ENCODE measurements around the gene PCBP2.

PCBP2 gene

DNA sequence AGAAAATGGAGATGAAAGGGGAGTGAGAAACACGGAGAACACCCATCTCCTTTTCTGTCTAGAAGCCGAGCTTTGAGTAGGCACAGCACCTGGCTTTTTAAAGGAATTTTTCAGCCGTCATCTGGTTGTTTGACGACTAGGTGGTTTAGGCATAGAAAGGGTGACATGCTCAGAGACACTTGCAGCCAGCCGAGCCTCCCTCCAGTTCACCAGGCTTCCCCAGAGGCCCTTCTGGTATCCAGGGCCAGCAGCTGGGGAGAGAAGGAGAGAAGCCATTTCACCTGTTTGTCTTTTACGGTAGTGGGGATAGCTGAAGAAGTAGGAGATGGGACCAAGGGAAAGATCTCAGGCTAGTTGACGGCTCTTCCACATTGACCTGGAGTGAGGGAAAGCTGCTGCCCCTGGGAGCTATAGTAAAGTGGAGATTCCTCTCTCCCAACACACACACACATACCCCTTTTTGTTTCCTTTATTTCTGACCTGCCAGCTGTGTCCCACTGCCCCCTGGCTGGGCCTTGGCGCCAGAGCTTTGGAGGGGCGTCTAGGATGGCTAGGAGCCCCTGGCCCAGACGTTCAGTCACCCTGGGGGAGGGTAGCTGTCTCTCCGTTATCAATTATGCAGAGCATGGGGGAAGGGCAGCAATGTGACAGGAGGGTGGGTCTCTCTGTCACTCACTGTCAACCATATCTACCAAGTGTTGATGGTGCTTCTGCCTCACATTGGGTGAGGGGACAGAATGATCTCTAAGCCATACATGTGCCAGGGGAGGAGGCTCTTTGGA lies 41.9 kb downstream of the PCBP2 start:
- TF ChIP-seq ZFX (IDR thresholded peaks at IDR 0.05), result no peak
- TF ChIP-seq, protein P1, sequence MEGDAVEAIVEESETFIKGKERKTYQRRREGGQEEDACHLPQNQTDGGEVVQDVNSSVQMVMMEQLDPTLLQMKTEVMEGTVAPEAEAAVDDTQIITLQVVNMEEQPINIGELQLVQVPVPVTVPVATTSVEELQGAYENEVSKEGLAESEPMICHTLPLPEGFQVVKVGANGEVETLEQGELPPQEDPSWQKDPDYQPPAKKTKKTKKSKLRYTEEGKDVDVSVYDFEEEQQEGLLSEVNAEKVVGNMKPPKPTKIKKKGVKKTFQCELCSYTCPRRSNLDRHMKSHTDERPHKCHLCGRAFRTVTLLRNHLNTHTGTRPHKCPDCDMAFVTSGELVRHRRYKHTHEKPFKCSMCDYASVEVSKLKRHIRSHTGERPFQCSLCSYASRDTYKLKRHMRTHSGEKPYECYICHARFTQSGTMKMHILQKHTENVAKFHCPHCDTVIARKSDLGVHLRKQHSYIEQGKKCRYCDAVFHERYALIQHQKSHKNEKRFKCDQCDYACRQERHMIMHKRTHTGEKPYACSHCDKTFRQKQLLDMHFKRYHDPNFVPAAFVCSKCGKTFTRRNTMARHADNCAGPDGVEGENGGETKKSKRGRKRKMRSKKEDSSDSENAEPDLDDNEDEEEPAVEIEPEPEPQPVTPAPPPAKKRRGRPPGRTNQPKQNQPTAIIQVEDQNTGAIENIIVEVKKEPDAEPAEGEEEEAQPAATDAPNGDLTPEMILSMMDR (conservative IDR thresholded peaks at IDR 0.05), result no peak
- peak overlapping the region; percentile 76 for H3K27ac ChIP-seq

DNA sequence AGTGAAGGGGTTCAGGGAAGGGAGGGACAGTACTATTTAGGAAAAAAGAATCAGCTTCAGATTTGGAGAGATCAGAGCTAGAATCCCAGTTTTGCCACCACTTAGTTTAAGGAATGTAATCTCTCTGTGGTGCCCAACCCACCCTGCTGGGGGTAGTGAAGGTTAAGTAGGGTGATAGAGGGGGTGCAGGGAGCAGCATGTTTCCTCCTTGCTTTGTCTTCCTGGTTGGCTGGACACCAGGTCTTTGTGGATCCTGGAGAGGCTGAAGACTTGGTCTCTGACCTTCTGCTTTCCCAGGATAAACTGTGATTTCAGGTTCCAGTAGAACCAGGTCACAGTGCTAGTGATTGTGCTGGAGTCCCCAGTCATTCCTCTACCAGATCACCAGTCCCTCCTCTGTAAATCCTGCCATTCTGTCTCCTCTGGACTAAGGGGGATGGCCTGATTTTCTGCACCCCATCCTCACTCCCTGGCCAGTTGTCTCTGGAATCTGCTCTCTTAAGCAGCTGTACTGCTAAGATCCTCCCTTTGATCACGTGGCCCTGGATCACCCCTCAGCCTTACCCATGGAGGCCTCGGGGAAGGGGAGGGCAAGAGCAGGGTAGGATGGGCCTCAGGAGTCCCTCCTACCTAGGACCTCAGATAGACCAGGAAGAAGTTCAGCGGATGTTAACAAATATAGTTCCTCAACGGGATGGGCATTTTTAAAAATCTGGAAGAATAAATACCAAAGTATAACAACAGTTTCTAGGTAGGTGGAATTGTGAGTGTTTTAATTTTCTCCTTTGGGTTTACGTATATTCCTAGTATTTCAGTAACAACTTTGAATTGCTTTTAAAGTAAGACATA lies 44.2 kb downstream of the PCBP2 start:
- peak overlapping the region; percentile 61 for H3K27ac ChIP-seq
- TF ChIP-seq, protein P1 (conservative IDR thresholded peaks at IDR 0.05), result no peak
- TF ChIP-seq ZFX (IDR thresholded peaks at IDR 0.05), result no peak

DNA sequence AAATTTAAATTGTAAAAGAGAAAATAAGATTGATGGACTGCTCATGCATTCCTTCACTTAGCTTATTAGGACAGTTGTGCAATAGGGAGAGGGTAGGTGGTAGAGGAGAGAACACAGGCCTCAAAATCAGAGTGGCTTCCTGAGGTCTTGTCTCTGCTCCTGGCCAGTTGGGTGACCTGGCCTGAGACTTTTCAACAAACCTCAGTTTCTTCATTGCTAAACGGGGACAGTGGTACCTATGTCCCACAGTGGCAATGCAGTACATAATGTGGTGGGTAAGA lies 44.8 kb downstream of the PCBP2 start:
- peak overlapping the region; percentile 61; the same call in 1 of the 2 replicates for H3K27ac ChIP-seq
- TF ChIP-seq, protein P1 (conservative IDR thresholded peaks at IDR 0.05), result no peak
- no peak for TF ChIP-seq ZFX (IDR thresholded peaks at IDR 0.05)

DNA sequence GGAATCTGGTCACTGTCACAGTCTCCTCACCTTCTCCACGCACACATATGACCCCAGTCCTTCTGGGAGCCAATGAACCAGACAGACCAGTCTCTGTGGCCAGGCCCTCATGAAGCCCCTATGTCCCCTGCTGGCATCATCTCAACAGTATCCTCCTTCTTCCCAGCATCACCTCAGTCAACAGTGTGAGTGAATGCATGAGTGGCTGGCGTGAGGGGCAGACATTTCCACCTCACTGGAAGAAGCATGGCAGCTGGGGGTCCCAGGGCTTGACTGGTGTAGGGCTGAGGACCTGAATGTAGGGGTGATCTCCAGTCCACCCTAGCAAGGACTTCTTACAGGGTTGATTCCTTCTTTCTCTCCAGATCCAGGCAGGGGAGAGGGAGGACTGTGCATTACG lies 45.6 kb downstream of the PCBP2 start:
- H3K27ac ChIP-seq, result no peak overlapping the region
- TF ChIP-seq ZFX (IDR thresholded peaks at IDR 0.05), result no peak
- TF ChIP-seq, protein P1 (conservative IDR thresholded peaks at IDR 0.05), result no peak

DNA sequence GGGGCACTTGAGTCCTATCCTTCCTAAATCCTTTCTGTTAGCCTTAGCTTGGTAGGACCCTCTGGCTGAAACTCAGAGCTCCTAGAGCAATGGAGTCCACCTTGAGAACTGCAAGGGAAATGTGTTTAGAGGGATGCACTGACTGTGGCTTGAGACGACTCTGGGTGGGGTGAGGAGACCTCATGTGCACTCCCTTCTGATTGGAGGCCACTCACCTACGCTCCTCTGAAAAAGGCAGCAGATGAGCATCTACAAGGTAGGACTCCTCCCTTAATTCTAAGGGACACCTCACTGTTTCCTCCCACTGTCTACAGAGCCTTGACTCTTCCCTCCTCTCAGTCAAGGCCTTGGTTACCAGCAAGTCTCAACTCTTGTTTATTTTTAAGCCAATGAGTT lies 46.3 kb downstream of the PCBP2 start:
- no peak for TF ChIP-seq ZFX (IDR thresholded peaks at IDR 0.05)
- TF ChIP-seq, protein P1 (conservative IDR thresholded peaks at IDR 0.05), result no peak
- H3K27ac ChIP-seq, result no peak overlapping the region

DNA sequence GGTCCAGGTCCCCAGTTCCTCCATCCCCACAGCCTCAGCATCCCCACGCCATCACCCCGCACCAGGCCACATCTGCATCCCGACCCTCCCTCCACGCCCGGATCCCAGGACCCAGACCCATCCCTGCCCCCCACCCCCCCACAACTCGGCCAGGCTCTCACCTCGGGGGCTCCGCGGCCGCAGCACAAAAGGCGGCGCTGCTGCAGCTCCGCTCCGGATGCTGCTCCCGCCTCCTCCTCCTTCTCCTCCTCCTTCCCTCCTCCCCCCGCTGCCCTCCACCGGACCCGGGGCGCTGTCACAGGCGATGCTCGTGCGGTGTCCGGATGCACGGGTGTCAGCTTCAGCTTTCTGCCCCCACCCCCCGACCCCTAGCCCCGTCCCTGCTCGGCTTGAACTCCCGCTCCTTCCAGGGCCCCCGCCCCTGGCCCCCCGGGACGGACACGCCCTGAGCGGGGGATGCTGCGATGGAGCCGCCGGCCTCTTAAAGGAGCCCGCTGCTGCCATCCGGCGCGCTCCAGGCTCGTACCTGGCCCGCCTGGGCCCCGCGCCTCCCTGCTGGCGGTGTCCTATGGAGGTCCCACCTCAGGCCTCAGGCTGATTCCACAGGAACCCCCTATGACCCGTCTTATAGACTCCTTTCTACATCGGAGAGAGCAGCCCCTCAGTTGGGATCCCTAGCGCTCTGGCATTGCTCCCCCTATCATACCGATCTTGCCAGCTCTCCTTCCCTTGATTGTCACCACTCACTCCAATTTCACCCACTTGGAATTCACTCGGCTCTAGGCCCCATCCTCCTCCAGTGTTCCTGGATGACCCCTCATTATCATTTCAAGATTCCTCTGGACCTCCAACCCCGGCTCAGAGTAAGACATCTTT lies 47.6 kb downstream of the PCBP2 start, which contains the start of gene MAP3K12:
Gene MAP3K12 (minus strand): TSS at position 193 of the 876 bp plus-strand sequence. CDS start 12,067 bp downstream, outside the sequence.
- no peak for TF ChIP-seq ZFX (IDR thresholded peaks at IDR 0.05)
- TF ChIP-seq, protein P1 (conservative IDR thresholded peaks at IDR 0.05), result no peak; the same call in 1 of the 2 replicates
- H3K27ac ChIP-seq, result peak within 1 kb of the TSS; percentile 98
